ENCODE results near the gene LAP3.
"Not testable (repeated sequence)": the region's sequence is repeated elsewhere in the genome, so short reads cannot be mapped to it uniquely, and the experiment has no call there.

The LAP3 gene

DNA sequence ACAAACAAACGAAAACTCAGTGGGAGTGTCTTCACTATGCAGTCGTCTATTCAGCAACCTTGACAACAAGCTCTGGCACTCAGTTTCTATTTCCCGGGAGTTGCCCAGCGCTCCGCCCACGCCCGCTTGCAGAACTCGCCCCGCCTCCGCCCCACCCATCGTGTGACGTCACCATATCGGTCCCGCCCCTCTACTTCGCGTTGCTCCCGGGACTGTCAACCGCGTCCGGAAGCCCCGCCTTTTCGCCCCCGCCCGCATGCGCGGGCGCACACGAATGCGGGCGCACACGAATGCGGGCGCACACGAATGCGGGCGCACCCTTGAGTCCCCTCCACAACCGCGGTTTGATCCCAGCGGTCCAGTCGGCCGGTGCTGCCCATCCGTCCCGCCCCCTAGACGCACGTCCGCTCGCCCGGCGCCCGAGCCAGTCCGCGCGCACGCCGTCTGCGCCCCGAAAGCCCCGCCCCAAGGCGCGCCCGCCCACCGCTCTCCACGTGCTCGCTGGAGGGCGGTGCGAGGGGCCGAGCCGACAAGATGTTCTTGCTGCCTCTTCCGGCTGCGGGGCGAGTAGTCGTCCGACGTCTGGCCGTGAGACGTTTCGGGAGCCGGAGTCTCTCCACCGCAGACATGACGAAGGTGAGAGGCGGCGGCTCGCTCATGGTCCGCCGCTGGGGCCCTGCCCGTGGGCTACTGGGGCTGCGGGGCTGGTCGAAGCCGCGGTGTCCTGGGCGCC lies at the start of gene LAP3:
LAP3 (plus strand) TSS at position 267 of the 733 bp plus-strand sequence; CDS start at position 535, 268 bp downstream.
- peak; percentile 97 for ATAC-seq
- Mint-ChIP-seq H3K4me3 (peak within 1 kb of the TSS; percentile 85), H3K36me3 (peaks cover 12% of the 10 kb centered on the region), H3K4me1 (peaks cover 33% of the 10 kb centered on the region), H3K27me3 (no peaks in the 10 kb centered on the region), H3K9me3 (no peaks in the 10 kb centered on the region), H3K27ac (peak within 1 kb of the TSS; percentile 87)

DNA sequence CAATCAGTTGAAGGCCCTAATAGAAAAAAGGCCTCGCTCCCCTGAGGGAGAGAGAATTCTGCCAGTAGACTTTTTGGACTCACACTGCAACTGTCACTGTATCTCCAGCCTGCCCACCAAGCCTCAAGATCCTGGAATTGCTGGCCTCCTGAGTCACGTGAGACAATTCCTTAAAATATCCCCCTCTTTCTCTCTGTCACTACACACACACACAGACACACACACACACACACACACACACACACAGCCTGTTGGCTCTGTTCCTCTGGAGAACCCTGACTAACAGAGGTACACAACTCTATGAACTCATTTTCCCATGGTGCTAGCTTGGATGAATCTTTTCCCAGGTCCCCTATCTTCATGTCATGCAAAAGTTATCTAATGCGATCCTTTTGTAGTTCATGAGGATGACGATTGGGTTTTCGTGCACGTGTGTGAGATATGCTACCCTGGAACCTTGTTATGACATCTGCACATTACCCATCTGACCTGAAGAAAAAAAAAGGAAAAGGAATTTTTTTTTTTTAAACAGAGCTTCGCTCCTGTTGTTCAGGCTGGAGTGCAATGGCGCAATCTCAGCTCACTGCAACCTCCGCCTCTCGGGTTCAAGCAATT lies 48.3 kb upstream of the LAP3 start:
- no peak overlapping the region for H3K4me3 Mint-ChIP-seq
- no peaks in the 10 kb centered on the region for H3K9me3 Mint-ChIP-seq
- no peaks in the 10 kb centered on the region for H3K36me3 Mint-ChIP-seq
- peaks cover 3% of the 10 kb centered on the region for H3K4me1 Mint-ChIP-seq
- ATAC-seq, result no peak
- peaks cover 39% of the 10 kb centered on the region for H3K27me3 Mint-ChIP-seq
- H3K27ac Mint-ChIP-seq, result no peak overlapping the region

DNA sequence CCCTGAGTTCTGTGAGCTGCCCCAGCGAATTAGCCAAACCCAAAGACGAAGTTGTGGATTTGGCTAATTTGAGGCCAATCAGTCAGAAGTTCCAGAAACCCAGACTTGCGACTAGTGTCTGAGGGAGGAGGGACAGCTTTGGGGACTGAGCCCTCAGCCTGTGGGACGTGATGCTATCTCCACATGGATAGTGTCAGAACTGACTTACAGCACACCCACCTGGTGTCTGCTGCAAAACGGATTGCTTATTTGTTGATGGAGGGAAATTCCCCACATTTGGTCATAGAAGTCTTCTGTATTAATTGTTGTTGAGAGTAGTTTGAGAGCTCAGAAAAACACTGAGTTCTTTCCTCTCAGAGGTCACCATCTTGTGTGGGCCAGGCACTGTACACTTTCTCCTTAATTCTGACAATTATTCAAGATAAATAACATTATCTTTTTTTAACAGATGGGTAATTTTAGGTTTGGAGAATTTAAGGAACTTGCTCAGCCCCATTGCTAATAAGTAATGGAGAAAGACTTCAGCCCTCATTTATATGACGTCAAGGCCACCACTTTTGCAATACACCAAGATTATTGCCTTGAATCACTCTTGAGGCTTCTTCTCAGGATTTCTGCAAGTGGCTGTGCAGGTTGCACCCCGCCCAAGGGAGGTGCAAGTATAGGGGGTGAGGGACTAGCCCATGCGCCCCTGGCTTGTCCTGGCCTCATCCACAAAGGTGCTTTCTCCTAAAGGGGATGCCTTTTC lies 45.3 kb upstream of the LAP3 start:
- Mint-ChIP-seq H3K36me3 (no peaks in the 10 kb centered on the region), H3K4me3 (no peak overlapping the region), H3K4me1 (no peaks in the 10 kb centered on the region), H3K9me3 (no peaks in the 10 kb centered on the region), H3K27ac (no peak overlapping the region), H3K27me3 (peaks cover 25% of the 10 kb centered on the region)
- no peak for ATAC-seq

DNA sequence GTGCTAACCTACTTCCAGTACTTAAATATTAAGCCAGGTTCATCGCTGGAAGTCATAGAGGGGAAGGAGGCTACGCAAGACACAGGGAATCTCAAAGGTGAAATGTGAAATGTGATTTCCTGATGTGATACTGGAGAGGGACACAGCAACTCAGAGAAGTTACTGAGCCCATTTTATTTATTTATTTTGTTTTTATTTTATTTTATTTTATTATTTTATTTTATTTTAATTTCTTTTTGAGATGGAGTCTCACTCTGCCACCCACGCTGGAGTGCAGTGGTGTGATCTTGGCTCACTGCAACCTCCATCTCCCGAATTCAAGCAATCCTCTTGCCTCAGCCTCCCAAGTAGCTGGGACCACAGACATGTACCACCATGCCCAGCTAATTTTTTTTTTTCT lies 42.3 kb upstream of the LAP3 start:
- Mint-ChIP-seq H3K4me3 (no peak overlapping the region), H3K9me3 (no peaks in the 10 kb centered on the region), H3K4me1 (no peaks in the 10 kb centered on the region), H3K27me3 (peaks cover under 1% of the 10 kb centered on the region), H3K36me3 (no peaks in the 10 kb centered on the region), H3K27ac (no peak overlapping the region)
- ATAC-seq, result no peak

DNA sequence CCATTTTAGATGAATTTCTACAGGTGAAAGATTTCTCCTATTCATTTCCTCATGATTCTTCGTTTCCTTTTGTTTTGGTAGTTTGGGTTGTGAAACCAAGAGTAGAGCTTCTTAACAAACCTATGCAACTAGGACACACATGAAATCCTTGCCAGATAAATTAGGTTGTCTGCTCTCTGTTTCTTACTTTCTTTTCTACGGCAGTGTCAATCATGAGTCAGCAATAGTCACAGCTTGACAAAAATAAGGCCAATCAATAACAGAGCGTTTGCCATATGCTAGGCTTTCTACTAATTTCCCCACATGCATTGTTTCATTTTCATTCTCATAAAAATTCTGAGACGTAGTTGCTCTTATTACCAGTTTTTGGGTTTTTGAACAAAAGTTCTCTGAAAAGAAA lies 41.8 kb upstream of the LAP3 start:
- no peak overlapping the region for H3K27ac Mint-ChIP-seq
- H3K4me1 Mint-ChIP-seq, result no peaks in the 10 kb centered on the region
- H3K27me3 Mint-ChIP-seq, result peaks cover 6% of the 10 kb centered on the region
- H3K4me3 Mint-ChIP-seq, result no peak overlapping the region
- ATAC-seq, result no peak
- no peaks in the 10 kb centered on the region for H3K36me3 Mint-ChIP-seq
- H3K9me3 Mint-ChIP-seq, result no peaks in the 10 kb centered on the region

DNA sequence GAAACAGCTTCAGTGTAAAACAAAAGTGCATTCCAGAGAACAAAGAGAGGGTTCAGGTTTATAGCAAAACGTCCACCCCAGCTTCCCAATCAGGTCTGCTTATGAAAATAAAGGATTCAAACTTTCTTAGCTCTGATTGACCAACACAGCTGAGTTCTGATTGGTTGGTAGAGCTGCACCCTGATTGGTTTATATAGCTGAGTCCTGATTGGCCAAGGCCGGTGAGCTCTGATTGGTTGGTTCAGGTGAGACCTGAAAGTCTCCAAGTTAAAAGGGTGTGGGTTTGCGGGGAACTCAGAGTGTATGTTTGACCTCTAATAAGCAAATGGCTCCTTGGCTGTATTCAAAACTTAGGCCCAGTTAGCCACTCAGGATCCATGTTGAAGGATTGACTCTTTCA lies 41.1 kb upstream of the LAP3 start:
- Mint-ChIP-seq H3K9me3 (no peaks in the 10 kb centered on the region), H3K27me3 (peaks cover 9% of the 10 kb centered on the region), H3K27ac (no peak overlapping the region), H3K4me1 (no peaks in the 10 kb centered on the region), H3K36me3 (no peaks in the 10 kb centered on the region), H3K4me3 (no peak overlapping the region)
- no peak for ATAC-seq

DNA sequence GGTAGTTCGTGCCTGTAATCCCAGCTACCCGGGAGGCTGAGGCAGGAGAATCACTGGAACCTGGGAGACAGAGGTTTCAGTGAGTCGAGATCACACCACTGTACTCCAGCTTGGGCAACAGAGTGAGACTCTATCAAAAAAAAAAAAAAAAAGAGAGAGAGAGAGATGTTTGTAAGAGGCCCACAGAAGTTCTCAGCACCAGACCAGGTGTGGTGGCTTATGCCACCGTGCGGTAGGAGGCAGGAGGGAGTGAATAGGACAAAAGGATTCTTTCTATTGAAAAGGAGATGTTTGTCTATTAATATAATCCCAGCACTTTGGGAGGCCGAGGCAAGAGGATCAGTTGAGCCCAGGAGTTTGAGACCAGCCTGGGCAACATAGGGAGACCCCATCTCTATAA lies 39.9 kb upstream of the LAP3 start:
- H3K4me3 Mint-ChIP-seq, H3K9me3 Mint-ChIP-seq, H3K4me1 Mint-ChIP-seq, H3K27me3 Mint-ChIP-seq, ATAC-seq, H3K36me3 Mint-ChIP-seq, H3K27ac Mint-ChIP-seq: not testable (repeated sequence)

DNA sequence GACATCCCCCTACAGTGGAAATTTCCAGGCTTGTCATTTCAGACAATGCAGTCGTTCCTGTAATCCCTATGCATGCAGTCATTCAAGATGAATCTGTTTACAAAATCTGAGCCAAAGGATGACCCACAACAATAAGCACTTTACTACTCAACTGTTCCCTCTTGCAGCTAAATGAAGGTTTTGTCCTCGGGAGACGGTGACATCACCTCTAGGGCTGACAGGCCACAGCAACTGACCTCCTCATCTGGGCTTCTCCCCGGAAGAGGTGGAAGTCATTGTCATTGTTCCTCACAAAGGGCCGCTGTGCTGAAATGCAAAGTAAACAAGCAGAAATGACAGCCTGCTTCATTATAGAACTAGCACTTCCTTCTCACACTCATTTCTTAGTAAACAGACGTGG lies 32.8 kb upstream of the LAP3 start:
- Mint-ChIP-seq H3K4me1 (peaks cover under 1% of the 10 kb centered on the region), H3K9me3 (no peaks in the 10 kb centered on the region), H3K4me3 (no peak overlapping the region), H3K36me3 (no peaks in the 10 kb centered on the region), H3K27ac (no peak overlapping the region), H3K27me3 (peaks cover 9% of the 10 kb centered on the region)
- no peak for ATAC-seq

DNA sequence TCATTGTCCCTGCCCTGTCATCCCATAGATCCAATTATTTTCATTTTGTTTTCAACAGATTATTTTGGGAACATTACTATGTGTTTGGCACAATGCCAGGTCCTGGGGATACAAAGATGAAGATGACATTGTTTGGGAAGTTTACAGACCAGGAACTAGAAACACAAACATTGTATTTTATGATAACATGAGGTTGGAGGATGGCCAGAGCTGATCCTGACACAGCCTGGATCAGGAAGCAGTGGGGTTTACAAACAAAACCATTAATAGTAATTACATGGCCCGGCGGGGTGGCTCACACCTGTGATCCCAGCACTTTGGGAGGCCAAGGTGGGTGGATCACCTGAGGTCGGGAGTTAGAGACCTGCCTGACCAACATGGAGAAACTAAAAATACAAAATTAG lies 32.2 kb upstream of the LAP3 start:
- no peak for ATAC-seq
- H3K27me3 Mint-ChIP-seq, result peaks cover 7% of the 10 kb centered on the region
- no peaks in the 10 kb centered on the region for H3K9me3 Mint-ChIP-seq
- H3K36me3 Mint-ChIP-seq, result no peaks in the 10 kb centered on the region
- peaks cover 5% of the 10 kb centered on the region for H3K4me1 Mint-ChIP-seq
- no peak overlapping the region for H3K27ac Mint-ChIP-seq
- no peak overlapping the region for H3K4me3 Mint-ChIP-seq

DNA sequence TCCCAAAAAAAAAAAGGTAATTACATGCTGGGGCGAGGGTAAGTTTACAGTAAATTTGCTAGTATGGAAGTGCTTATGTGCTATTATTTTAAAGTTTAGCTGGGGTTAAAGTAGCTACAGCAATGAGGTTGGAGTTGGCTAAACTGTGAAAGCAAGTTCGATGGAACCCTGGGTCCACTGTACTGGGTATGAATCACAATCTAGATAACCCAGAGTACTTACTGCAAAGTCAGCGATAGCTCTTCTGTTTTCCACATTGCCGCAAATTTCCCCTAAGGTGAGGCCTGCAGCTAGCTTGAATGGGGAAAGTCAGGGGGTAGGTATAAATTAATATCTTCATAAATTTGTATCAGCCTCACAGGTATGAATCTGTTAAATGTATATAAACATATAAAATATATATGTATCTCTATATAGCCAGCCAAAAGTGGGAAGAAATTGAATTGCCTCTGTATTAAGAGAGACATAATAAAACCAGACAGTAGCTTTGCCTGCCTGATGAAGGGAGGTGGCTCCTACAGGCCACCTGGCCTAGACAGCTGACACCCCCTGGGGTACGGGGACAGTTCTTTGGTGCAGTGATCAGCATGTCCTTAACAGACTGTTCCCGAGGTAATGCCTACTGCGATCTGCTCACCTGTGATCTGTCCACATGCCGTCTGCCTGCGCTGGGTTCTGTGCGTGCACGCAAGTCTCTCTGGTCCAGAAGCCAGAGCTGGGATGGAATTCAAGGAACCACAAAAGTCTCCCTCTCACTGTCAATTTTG lies 31.4 kb upstream of the LAP3 start:
- H3K27ac Mint-ChIP-seq, result no peak overlapping the region
- no peaks in the 10 kb centered on the region for H3K9me3 Mint-ChIP-seq
- H3K4me3 Mint-ChIP-seq, result no peak overlapping the region
- H3K4me1 Mint-ChIP-seq, result peaks cover 5% of the 10 kb centered on the region
- no peaks in the 10 kb centered on the region for H3K36me3 Mint-ChIP-seq
- no peak for ATAC-seq
- H3K27me3 Mint-ChIP-seq, result peaks cover 6% of the 10 kb centered on the region

DNA sequence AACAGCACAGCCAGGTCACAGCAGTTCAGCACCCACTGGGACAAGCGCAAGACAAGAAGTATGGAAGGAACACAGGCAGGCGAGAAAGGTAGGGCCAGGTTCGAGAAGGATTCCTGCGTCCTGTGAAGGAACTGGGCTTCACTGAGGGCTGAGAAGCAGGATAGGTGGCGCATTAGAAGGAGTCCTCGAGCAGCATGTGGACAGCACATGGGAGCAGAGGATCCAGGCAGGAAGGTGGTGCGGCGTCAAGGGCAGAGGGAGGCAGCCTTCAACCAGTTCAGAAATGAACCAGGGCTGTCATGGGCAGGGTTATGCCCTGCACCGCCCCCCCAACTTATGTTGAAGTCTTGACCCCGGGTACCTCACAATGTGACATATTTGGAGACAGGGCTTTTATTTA lies 30.8 kb upstream of the LAP3 start:
- peaks cover 5% of the 10 kb centered on the region for H3K4me1 Mint-ChIP-seq
- no peaks in the 10 kb centered on the region for H3K36me3 Mint-ChIP-seq
- peaks cover 8% of the 10 kb centered on the region for H3K27me3 Mint-ChIP-seq
- ATAC-seq, result no peak
- no peak overlapping the region for H3K4me3 Mint-ChIP-seq
- no peak overlapping the region for H3K27ac Mint-ChIP-seq
- no peaks in the 10 kb centered on the region for H3K9me3 Mint-ChIP-seq

DNA sequence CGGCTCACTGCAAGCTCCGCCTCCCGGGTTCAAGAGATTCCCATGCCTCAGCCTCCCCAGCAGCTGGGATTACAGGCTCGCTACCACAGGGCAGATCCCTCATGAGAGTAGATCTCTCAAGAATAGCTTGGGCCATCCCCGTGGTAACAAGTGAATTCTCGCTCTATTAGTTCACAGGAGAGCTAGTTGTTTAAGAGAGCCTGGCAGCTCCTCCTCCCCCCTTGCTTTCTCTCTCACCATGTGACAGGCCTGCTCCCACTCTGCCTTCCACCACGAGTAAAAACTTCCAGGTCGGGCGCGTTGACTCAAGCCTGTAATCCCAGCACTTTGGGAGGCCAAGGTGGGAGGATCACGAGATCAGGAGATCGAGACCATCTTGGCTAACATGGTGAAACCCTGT lies 30.3 kb upstream of the LAP3 start:
- H3K27ac Mint-ChIP-seq, result no peak overlapping the region
- H3K27me3 Mint-ChIP-seq, result peaks cover 8% of the 10 kb centered on the region
- H3K4me1 Mint-ChIP-seq, result peaks cover 5% of the 10 kb centered on the region
- H3K4me3 Mint-ChIP-seq, result no peak overlapping the region
- H3K9me3 Mint-ChIP-seq, result no peaks in the 10 kb centered on the region
- ATAC-seq, result no peak
- no peaks in the 10 kb centered on the region for H3K36me3 Mint-ChIP-seq

DNA sequence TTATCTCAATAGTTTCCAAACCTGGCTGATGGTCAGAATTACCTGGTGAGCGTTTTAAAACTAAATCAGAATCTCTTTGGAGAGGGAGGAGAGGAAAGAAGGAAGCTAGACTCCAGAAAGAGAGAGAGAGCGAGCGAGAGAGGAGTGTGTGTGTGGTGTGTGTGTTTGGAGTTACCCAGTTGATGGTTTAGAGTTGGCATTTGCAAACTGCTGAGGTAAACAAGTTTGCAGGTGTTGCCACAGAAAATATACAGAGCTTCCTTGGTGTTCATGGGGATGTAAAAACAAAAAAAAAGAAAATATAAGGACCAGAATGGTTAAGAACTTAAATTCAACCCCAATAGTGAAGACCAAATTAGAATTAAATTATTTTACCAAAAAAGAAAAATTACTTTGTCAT lies 26.4 kb upstream of the LAP3 start:
- Mint-ChIP-seq H3K27ac (no peak overlapping the region), H3K36me3 (no peaks in the 10 kb centered on the region), H3K4me1 (peaks cover 5% of the 10 kb centered on the region), H3K9me3 (no peaks in the 10 kb centered on the region), H3K27me3 (peaks cover 18% of the 10 kb centered on the region), H3K4me3 (no peak overlapping the region)
- ATAC-seq, result no peak

DNA sequence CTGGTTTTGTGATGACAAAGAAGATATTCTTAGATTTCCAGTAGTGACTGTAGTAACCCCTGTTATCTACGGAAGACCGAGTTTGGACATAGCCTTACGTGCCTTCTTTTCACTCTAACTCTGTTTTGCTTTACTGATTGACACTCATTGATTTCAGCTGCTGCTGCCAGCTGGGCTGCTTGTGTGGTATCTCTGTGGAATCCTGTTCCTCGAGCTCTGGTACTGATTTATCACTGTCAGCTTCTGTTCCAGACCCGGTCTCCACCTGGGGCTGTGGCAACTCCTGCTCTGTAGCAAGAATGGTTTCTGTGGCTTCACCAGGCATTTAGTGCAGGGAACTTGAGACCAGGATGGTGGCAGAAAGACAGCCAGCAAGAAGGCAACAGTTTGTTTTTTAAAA lies 24.6 kb upstream of the LAP3 start:
- Mint-ChIP-seq H3K27me3 (peaks cover 20% of the 10 kb centered on the region), H3K9me3 (no peaks in the 10 kb centered on the region), H3K4me3 (no peak overlapping the region), H3K4me1 (peaks cover 5% of the 10 kb centered on the region), H3K27ac (no peak overlapping the region), H3K36me3 (no peaks in the 10 kb centered on the region)
- no peak for ATAC-seq

DNA sequence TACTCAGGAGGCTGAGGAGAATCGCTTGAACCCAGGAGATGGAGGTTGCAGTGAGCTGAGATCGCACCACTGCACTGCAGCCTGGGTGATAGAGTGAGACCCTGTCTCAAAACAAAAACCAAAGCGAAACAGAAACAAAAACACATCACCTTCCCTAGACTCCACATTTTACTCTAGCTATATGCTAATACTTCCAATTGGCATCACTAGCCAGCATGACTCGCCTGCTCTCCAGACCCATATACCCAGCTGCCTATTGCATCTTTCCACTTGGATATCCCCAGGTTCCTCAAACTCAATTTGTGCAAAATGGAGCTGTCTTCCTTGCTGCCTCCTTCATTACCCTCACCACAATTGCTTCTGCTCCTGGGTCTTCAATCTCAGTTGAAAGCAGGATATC lies 22.4 kb upstream of the LAP3 start:
- no peaks in the 10 kb centered on the region for H3K9me3 Mint-ChIP-seq
- no peak for ATAC-seq
- H3K4me3 Mint-ChIP-seq, result no peak overlapping the region

More for the DNA sequence above, 22.4 kb upstream of the LAP3 start:
- no peak overlapping the region for H3K27ac Mint-ChIP-seq
- peaks cover under 1% of the 10 kb centered on the region for H3K4me1 Mint-ChIP-seq
- H3K27me3 Mint-ChIP-seq, result peaks cover 20% of the 10 kb centered on the region
- H3K36me3 Mint-ChIP-seq, result no peaks in the 10 kb centered on the region

Measured in stimulated activated memory B cell treated with anti-CD40 and anti-IgM and Interleukin-4, amounts not matched to agents 10 μg/mL and 1 μg/mL and 100 μg/mL, for 72 hours (primary cell).